HL-60 (cell line): ENCODE results near the gene ST7.
A peak's percentile ranks its signal among the peaks of the same experiment; 100 is the strongest.

Experiments
- DNase-seq, 2 experiments: peaks; one replicate each; pipeline ENCODE4 v3.0.0-alpha.2; 2010 to 2020; ENCODE audit warnings: low read depth in 1 of 2, low spot score in 1 of 2
- H3K27ac ChIP-seq: fragments of 250-450 bp; sonication (Bioruptor Pico); replicated peaks from 2 replicates; pipeline ENCODE4 v1.5.1; 2020; ENCODE audit warnings: mild to moderate bottlenecking, moderate library complexity
- H3K27me3 ChIP-seq: fragments of 250-450 bp; sonication (Bioruptor Pico); 2 replicates; pipeline ENCODE4 v1.5.1; 2021; ENCODE audit warnings: mild to moderate bottlenecking, moderate library complexity; ENCODE audit not compliant: insufficient read depth, poor library complexity, severe bottlenecking
- H3K4me3 ChIP-seq: replicated peaks from 2 replicates; pipeline ENCODE4 v1.5.1; 2011; ENCODE audit warnings: mild to moderate bottlenecking, control low read depth, low read length; ENCODE audit not compliant: insufficient read depth
- GABPA ChIP-seq: IDR thresholded peaks from 2 replicates; pipeline ENCODE4 v1.6.1; 2012; ENCODE audit warnings: low read depth
- POLR2AphosphoS5 ChIP-seq: IDR thresholded peaks from 2 replicates; pipeline ENCODE4 v1.6.1; 2012; ENCODE audit warnings: low read depth
- SPI1 ChIP-seq: IDR thresholded peaks from 2 replicates; pipeline ENCODE4 v1.6.1; 2012; ENCODE audit warnings: low read depth, mild to moderate bottlenecking, borderline replicate concordance
- TF ChIP-seq, protein P1 (sequence below): IDR thresholded peaks from 2 replicates; pipeline ENCODE4 v1.6.1; 2012; ENCODE audit warnings: low read depth; ENCODE audit not compliant: insufficient replicate concordance
- TF ChIP-seq, protein P2 (sequence below): IDR thresholded peaks from one replicate; pipeline ENCODE4 v1.5.1; 2011; ENCODE audit warnings: low read length, control low read depth, inconsistent platforms; ENCODE audit not compliant: insufficient read depth

The ST7 gene

DNA sequence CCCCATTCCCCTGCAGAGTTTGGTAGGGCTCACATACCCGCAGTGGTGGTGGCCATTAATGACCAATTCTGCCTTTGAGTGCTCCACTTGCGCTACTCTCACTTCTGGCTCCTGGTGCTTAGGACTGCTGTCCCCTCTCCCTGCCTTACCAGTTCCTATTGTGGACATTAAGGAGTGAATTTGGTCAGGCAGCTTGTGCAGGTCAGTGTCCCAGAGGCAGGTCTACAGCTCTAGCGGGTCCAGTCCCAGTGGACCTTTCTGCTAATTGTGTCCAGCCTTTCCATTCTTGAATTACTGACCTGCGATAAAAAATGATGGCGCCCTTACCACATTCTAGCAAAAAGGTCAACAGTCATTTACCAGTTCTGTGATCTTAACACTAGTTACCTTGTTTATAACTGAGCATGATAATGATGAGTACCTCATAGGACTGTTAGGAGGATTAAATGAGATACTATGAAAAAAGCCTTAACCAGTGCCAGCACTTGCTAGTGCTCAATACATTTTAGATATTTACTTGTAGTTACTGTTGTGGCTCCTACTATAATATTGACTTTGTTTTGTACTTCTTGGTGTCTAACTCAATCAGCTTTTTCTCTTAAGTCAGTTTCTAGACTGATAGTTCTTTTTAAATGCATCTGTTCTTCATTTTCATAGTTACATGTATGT is 14.1 kb downstream of the ST7 start:
- H3K27ac ChIP-seq: no peak overlapping the region
- no peaks in the 10 kb centered on the region for H3K27me3 ChIP-seq
- TF ChIP-seq GABPA (no peak), POLR2AphosphoS5 (no peak)
- TF ChIP-seq, protein P1, sequence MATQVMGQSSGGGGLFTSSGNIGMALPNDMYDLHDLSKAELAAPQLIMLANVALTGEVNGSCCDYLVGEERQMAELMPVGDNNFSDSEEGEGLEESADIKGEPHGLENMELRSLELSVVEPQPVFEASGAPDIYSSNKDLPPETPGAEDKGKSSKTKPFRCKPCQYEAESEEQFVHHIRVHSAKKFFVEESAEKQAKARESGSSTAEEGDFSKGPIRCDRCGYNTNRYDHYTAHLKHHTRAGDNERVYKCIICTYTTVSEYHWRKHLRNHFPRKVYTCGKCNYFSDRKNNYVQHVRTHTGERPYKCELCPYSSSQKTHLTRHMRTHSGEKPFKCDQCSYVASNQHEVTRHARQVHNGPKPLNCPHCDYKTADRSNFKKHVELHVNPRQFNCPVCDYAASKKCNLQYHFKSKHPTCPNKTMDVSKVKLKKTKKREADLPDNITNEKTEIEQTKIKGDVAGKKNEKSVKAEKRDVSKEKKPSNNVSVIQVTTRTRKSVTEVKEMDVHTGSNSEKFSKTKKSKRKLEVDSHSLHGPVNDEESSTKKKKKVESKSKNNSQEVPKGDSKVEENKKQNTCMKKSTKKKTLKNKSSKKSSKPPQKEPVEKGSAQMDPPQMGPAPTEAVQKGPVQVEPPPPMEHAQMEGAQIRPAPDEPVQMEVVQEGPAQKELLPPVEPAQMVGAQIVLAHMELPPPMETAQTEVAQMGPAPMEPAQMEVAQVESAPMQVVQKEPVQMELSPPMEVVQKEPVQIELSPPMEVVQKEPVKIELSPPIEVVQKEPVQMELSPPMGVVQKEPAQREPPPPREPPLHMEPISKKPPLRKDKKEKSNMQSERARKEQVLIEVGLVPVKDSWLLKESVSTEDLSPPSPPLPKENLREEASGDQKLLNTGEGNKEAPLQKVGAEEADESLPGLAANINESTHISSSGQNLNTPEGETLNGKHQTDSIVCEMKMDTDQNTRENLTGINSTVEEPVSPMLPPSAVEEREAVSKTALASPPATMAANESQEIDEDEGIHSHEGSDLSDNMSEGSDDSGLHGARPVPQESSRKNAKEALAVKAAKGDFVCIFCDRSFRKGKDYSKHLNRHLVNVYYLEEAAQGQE: no peak
- TF ChIP-seq, protein P2, sequence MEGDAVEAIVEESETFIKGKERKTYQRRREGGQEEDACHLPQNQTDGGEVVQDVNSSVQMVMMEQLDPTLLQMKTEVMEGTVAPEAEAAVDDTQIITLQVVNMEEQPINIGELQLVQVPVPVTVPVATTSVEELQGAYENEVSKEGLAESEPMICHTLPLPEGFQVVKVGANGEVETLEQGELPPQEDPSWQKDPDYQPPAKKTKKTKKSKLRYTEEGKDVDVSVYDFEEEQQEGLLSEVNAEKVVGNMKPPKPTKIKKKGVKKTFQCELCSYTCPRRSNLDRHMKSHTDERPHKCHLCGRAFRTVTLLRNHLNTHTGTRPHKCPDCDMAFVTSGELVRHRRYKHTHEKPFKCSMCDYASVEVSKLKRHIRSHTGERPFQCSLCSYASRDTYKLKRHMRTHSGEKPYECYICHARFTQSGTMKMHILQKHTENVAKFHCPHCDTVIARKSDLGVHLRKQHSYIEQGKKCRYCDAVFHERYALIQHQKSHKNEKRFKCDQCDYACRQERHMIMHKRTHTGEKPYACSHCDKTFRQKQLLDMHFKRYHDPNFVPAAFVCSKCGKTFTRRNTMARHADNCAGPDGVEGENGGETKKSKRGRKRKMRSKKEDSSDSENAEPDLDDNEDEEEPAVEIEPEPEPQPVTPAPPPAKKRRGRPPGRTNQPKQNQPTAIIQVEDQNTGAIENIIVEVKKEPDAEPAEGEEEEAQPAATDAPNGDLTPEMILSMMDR: no peak
- no peak overlapping the region for H3K4me3 ChIP-seq
- no peak for DNase-seq

DNA sequence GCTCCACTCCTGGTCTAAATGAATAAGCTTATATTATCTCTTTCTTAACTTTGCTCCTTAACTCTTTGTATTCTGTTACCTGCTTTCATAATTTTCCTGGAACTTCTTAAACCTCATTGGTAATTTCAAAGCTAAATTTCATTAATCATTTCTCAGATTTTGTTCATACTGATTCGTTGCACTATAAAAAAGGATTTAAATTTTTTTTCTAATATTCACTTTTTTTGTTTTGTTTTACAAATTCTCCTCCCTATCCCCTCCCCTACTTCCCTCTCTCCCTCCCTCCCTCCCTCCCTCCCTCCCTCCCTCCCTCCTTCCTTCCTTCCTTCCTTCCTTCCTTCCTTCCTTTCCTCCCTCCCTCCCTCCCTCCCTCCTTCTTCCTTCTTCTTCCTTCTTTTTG is 14.7 kb downstream of the ST7 start:
- no peak for DNase-seq
- Histone ChIP-seq H3K4me3 (no peak overlapping the region), H3K27ac (no peak overlapping the region), H3K27me3 (no peaks in the 10 kb centered on the region)
- TF ChIP-seq, protein P1: no peak
- TF ChIP-seq, protein P2: no peak
- TF ChIP-seq SPI1 (no peak), POLR2AphosphoS5 (no peak), GABPA (no peak)

DNA sequence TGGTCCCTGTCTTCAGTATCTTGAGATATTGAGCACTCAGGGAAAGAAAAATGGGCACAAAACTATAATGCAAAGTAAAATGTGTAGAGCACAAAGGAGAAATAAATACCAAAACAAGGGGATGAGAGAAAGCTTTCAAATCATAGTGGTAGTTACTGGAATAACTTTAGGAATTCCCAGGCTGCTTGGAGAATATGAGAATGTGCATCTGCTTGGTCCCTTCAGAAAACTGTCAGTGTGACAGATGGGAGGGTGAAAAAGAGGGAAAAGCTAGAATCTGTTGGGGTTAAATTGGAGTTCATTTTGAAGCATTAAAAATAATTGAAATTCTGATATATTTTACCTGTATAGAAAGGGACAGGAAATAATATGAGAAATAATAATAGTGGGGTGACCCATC is 15.3 kb downstream of the ST7 start:
- H3K27me3 ChIP-seq: no peaks in the 10 kb centered on the region
- no peak for DNase-seq
- no peak for TF ChIP-seq GABPA
- H3K4me3 ChIP-seq: no peak overlapping the region
- no peak overlapping the region for H3K27ac ChIP-seq

DNA sequence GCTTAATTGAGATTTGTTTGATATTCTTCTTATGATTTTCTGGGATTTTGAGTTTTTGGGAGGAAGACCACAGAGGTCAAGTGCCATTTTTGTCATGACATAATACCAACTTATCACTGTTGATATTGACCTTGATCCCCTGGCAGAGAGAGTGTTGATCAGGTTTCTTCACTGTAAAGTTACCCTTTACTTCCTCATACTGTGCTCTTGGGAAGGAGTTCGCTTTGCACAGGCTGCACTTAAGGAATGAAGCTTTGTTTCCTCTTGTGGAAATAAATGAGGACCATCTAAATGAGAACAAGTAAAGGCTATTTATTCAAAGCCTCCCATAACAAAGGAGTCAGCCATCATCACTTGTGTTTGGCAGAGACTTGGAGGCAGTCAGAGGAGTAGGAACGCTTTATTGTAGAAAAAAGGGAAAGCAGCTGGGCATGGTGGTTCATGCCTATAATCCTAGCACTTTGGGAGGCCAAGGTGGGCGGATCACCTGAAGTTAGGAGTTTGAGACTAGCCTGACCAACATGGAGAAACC is 16.1 kb downstream of the ST7 start:
- peak overlapping the region; percentile 68 for H3K27ac ChIP-seq
- H3K4me3 ChIP-seq: no peak overlapping the region
- TF ChIP-seq SPI1 (no peak), GABPA (no peak), POLR2AphosphoS5 (no peak)
- TF ChIP-seq, protein P1: no peak
- TF ChIP-seq, protein P2: no peak
- H3K27me3 ChIP-seq: no peaks in the 10 kb centered on the region
- DNase-seq: peak in 1 of 2 experiments; percentile 23
